Measurements from ENCODE around the gene DUSP22.

Gene DUSP22

GRCh38 chr6:354631-355280 lies 62.5 kb downstream of the DUSP22 start:
- no peak for TF ChIP-seq TAF1 (IDR thresholded peaks at IDR 0.05; ENCODE audit: borderline replicate concordance, insufficient read depth, low read length)
- no peak for TF ChIP-seq SIN3A (IDR thresholded peaks at IDR 0.05; ENCODE audit: borderline replicate concordance, insufficient read depth, low read length)
- no peak for TF ChIP-seq FOXP2 (optimal IDR thresholded peaks at IDR 0.05; ENCODE audit: borderline replicate concordance, extremely low read depth, extremely low read length, insufficient read depth)
- TF ChIP-seq REST (IDR thresholded peaks at IDR 0.05; ENCODE audit: insufficient read depth in 1 of 2, low read depth in 2 of 2, low read length in 2 of 2), result no peak
- TF ChIP-seq POLR2AphosphoS5 (IDR thresholded peaks at IDR 0.05; ENCODE audit: low read depth, low read length), result no peak

GRCh38 chr6:355373-356208 lies 63.3 kb downstream of the DUSP22 start:
- TF ChIP-seq SIN3A (IDR thresholded peaks at IDR 0.05; ENCODE audit: borderline replicate concordance, insufficient read depth, low read length), result no peak
- no peak for TF ChIP-seq TAF1 (IDR thresholded peaks at IDR 0.05; ENCODE audit: borderline replicate concordance, insufficient read depth, low read length)
- no peak for TF ChIP-seq FOXP2 (optimal IDR thresholded peaks at IDR 0.05; ENCODE audit: borderline replicate concordance, extremely low read depth, extremely low read length, insufficient read depth)
- TF ChIP-seq POLR2AphosphoS5 (IDR thresholded peaks at IDR 0.05; ENCODE audit: low read depth, low read length), result no peak
- no peak for TF ChIP-seq REST (IDR thresholded peaks at IDR 0.05; ENCODE audit: insufficient read depth in 1 of 2, low read depth in 2 of 2, low read length in 2 of 2)

- no peak for TF ChIP-seq REST (IDR thresholded peaks at IDR 0.05; ENCODE audit: insufficient read depth in 1 of 2, low read depth in 2 of 2, low read length in 2 of 2)
- no peak for TF ChIP-seq SIN3A (IDR thresholded peaks at IDR 0.05; ENCODE audit: borderline replicate concordance, insufficient read depth, low read length)
- no peak for TF ChIP-seq POLR2AphosphoS5 (IDR thresholded peaks at IDR 0.05; ENCODE audit: low read depth, low read length)
- no peak for TF ChIP-seq FOXP2 (optimal IDR thresholded peaks at IDR 0.05; ENCODE audit: borderline replicate concordance, extremely low read depth, extremely low read length, insufficient read depth)
- TF ChIP-seq TAF1 (IDR thresholded peaks at IDR 0.05; ENCODE audit: borderline replicate concordance, insufficient read depth, low read length), result no peak
Observed at GRCh38 chr6:356828-357251, 64.6 kb downstream of the DUSP22 start.

GRCh38 chr6:357261-357790 lies 65.0 kb downstream of the DUSP22 start:
- TF ChIP-seq POLR2AphosphoS5 (IDR thresholded peaks at IDR 0.05; ENCODE audit: low read depth, low read length), result no peak
- TF ChIP-seq SIN3A (IDR thresholded peaks at IDR 0.05; ENCODE audit: borderline replicate concordance, insufficient read depth, low read length), result no peak
- no peak for TF ChIP-seq REST (IDR thresholded peaks at IDR 0.05; ENCODE audit: insufficient read depth in 1 of 2, low read depth in 2 of 2, low read length in 2 of 2)
- no peak for TF ChIP-seq TAF1 (IDR thresholded peaks at IDR 0.05; ENCODE audit: borderline replicate concordance, insufficient read depth, low read length)
- TF ChIP-seq FOXP2 (optimal IDR thresholded peaks at IDR 0.05; ENCODE audit: borderline replicate concordance, extremely low read depth, extremely low read length, insufficient read depth), result no peak

All from PFSK-1 (cell line).